ENCODE results near the gene ICE2. TPM values are rescaled to one million over a fixed set of nuclear protein-coding genes. Genes with fewer than 3 reads are reported as not detected.
A peak's percentile ranks its signal among the peaks of the same experiment; 100 is the strongest.

Gene ICE2
- total RNA-seq, 1 donor from 2014 or later: 26.5 TPM

GRCh38 chr15:60385620-60386552 is 93.1 kb downstream of the ICE2 start:
- Mint-ChIP-seq H3K36me3 (ENCODE audit: low read depth, unreplicated experiment) (peaks cover 7% of the 10 kb centered on the region), H3K4me1 (ENCODE audit: low read depth, unreplicated experiment) (peaks cover 61% of the 10 kb centered on the region), H3K4me3 (ENCODE audit: unreplicated experiment) (no peak overlapping the region), H3K27ac (ENCODE audit: unreplicated experiment) (no peak overlapping the region), H3K27me3 (ENCODE audit: low read depth, unreplicated experiment) (no peaks in the 10 kb centered on the region), H3K9me3 (ENCODE audit: unreplicated experiment) (no peaks in the 10 kb centered on the region)
- no peak for TF ChIP-seq EZH2 (IDR thresholded peaks at IDR 0.05; ENCODE audit: insufficient read depth, low read length)
- TF ChIP-seq, protein P1, sequence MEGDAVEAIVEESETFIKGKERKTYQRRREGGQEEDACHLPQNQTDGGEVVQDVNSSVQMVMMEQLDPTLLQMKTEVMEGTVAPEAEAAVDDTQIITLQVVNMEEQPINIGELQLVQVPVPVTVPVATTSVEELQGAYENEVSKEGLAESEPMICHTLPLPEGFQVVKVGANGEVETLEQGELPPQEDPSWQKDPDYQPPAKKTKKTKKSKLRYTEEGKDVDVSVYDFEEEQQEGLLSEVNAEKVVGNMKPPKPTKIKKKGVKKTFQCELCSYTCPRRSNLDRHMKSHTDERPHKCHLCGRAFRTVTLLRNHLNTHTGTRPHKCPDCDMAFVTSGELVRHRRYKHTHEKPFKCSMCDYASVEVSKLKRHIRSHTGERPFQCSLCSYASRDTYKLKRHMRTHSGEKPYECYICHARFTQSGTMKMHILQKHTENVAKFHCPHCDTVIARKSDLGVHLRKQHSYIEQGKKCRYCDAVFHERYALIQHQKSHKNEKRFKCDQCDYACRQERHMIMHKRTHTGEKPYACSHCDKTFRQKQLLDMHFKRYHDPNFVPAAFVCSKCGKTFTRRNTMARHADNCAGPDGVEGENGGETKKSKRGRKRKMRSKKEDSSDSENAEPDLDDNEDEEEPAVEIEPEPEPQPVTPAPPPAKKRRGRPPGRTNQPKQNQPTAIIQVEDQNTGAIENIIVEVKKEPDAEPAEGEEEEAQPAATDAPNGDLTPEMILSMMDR (IDR thresholded peaks at IDR 0.05; ENCODE audit: insufficient read depth, low read depth, low read length): no peak
- Histone ChIP-seq H4K20me1 (ENCODE audit: insufficient read depth, low read length) (peaks cover 96% of the 10 kb centered on the region), H3K27me3 (ENCODE audit: insufficient read depth, low read length) (no peaks in the 10 kb centered on the region), H3K27ac (ENCODE audit: low read depth, low read length) (no peak overlapping the region), H2AFZ (ENCODE audit: low read depth, low read length) (no peak overlapping the region), H3K9ac (ENCODE audit: low read length) (no peak overlapping the region), H3K4me2 (ENCODE audit: low read length) (peak overlapping the region; percentile 55), H3K9me3 (ENCODE audit: insufficient read depth, low read depth, low read length) (no peaks in the 10 kb centered on the region), H3K4me1 (ENCODE audit: insufficient read depth, low read length) (peaks cover 72% of the 10 kb centered on the region), H3K4me3 (ENCODE audit: insufficient read depth, low read depth, low read length) (no peak overlapping the region), H3K36me3 (ENCODE audit: insufficient read depth, low read length) (peaks cover 73% of the 10 kb centered on the region), H3K79me2 (ENCODE audit: insufficient read depth, low read length) (peaks cover 100% of the 10 kb centered on the region)
- no peak for DNase-seq (ENCODE audit: low read depth)
- FAIRE-seq: no peak

DNA sequence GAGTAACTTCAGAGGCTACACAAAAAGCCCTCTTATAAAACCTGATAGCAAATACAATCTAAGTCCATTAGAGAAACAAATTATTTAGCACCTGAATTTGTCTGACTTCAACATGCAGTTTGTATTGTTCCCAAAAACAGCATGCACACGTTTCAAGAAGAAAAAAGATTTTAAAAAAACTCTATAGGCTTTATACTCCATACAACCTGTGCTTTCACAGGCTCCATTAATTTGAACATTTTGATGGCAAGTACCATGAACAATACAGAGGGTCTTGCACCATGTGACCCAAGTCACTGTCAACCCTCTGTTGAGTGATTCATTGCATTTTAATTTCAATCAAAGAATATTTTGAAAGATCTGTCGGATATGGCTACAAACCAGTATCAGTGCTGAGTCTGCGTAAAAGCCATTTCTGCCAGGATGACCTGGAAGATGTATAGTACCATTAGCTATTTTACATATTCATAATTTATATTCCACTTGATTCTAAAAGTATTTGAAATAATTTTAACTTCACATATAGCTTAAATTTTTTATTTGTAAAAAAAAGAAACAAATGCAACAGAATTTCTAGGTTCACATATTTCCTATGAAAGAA is 94.3 kb downstream of the ICE2 start:
- DNase-seq (ENCODE audit: low read depth) (no peak), FAIRE-seq (no peak)
- Histone ChIP-seq H3K79me2 (ENCODE audit: insufficient read depth, low read length) (peaks cover 95% of the 10 kb centered on the region), H3K27me3 (ENCODE audit: insufficient read depth, low read length) (no peaks in the 10 kb centered on the region), H3K4me1 (ENCODE audit: insufficient read depth, low read length) (peaks cover 72% of the 10 kb centered on the region), H2AFZ (ENCODE audit: low read depth, low read length) (no peak overlapping the region), H3K27ac (ENCODE audit: low read depth, low read length) (peak overlapping the region; percentile 99), H4K20me1 (ENCODE audit: insufficient read depth, low read length) (peaks cover 92% of the 10 kb centered on the region), H3K36me3 (ENCODE audit: insufficient read depth, low read length) (peaks cover 64% of the 10 kb centered on the region), H3K4me2 (ENCODE audit: low read length) (peak overlapping the region; percentile 40), H3K9ac (ENCODE audit: low read length) (peak overlapping the region; percentile 59), H3K9me3 (ENCODE audit: insufficient read depth, low read depth, low read length) (no peaks in the 10 kb centered on the region), H3K4me3 (ENCODE audit: insufficient read depth, low read depth, low read length) (no peak overlapping the region)
- Mint-ChIP-seq H3K9me3 (ENCODE audit: unreplicated experiment) (no peaks in the 10 kb centered on the region), H3K27ac (ENCODE audit: unreplicated experiment) (no peak overlapping the region), H3K4me1 (ENCODE audit: low read depth, unreplicated experiment) (peaks cover 61% of the 10 kb centered on the region), H3K36me3 (ENCODE audit: low read depth, unreplicated experiment) (peaks cover 16% of the 10 kb centered on the region), H3K4me3 (ENCODE audit: unreplicated experiment) (no peak overlapping the region), H3K27me3 (ENCODE audit: low read depth, unreplicated experiment) (no peaks in the 10 kb centered on the region)
- TF ChIP-seq, protein P1 (IDR thresholded peaks at IDR 0.05; ENCODE audit: insufficient read depth, low read depth, low read length): no peak
- TF ChIP-seq EZH2 (IDR thresholded peaks at IDR 0.05; ENCODE audit: insufficient read depth, low read length): no peak

All from astrocyte (in vitro differentiated cells and primary cell).